ENCODE data around the gene NAA60. TPM values are rescaled to one million over a fixed set of nuclear protein-coding genes. Genes with fewer than 3 reads are reported as not detected.

The NAA60 gene
- total and polyA plus RNA-seq, 2 experiments from 2014 or later, result 32.4 to 36.5 TPM

DNA sequence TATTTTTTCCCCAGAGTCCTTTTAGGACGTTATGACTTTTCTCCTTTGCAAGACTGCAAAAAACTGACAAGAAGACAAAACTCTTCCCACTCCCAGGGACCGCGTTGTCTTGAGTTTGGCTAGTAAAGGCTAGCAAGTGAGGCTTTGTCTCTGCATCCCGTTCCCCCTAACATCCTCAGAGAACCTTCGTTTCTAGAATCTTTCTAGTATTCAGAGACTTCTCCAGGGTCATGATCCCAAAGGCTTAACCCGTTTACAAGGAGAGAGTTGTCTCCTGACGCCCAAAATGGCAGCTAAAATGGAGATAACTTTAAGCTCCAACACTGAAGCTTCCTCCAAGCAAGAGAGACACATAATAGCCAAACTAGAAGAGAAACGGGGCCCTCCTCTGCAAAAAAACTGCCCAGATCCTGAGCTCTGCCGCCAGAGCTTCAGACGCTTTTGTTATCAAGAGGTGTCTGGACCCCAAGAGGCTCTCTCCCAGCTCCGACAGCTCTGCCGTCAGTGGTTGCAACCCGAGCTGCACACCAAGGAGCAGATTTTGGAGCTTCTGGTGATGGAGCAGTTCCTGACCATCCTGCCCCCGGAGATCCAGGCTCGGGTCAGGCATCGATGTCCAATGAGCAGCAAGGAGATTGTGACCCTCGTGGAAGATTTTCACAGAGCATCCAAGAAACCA, 41.6 kb upstream of the NAA60 start:
- Histone ChIP-seq H3K9me2 (ENCODE audit: insufficient read depth) (peaks cover 4% of the 10 kb centered on the region; the same call in 1 of the 2 replicates), H3K4me1 (ENCODE audit: insufficient read depth) (no peaks in the 10 kb centered on the region; the same call in 1 of the 2 replicates), H3K27me3 (ENCODE audit: insufficient read depth) (no peaks in the 10 kb centered on the region), H3K4me3 (peak overlapping the region; percentile 89), H3K4me2 (peak overlapping the region; percentile 90), H3K27ac (ENCODE audit: low read depth) (no peak overlapping the region), H4K20me1 (replicated peaks; ENCODE audit: insufficient read depth) (no peaks in the 10 kb centered on the region; the same call in 1 of the 2 replicates), H3F3A (replicated peaks; ENCODE audit: low read depth) (peaks cover 4% of the 10 kb centered on the region; the same call in 1 of the 2 replicates), H3K36me3 (ENCODE audit: insufficient read depth) (peaks cover 23% of the 10 kb centered on the region), H3K79me2 (replicated peaks; ENCODE audit: insufficient read depth) (peaks cover 37% of the 10 kb centered on the region), H2AFZ (peak overlapping the region; percentile 96)
- ATAC-seq (peak; percentile 7), DNase-seq (ENCODE audit: low spot score) (peak; percentile 51)
- H3K4me1 Mint-ChIP-seq, result peaks cover 7% of the 10 kb centered on the region
- peak overlapping the region; percentile 78; the same call in 1 of the 2 replicates for H3K27ac Mint-ChIP-seq
- H3K9me3 Mint-ChIP-seq, result peaks cover 42% of the 10 kb centered on the region
- peak overlapping the region; percentile 98 for H3K4me3 Mint-ChIP-seq
- peaks cover 66% of the 10 kb centered on the region for H3K36me3 Mint-ChIP-seq (ENCODE audit: low read depth)
- peaks cover 10% of the 10 kb centered on the region for H3K27me3 Mint-ChIP-seq (ENCODE audit: insufficient read depth, low read depth, poor library complexity)
- TF ChIP-seq CREB1 (CRISPR knock-in tag; IDR thresholded peaks at IDR 0.05; ENCODE audit: low read depth) (no peak), EZH2phosphoT487 (IDR thresholded peaks at IDR 0.05; ENCODE audit: unreplicated experiment) (no peak), ZNF331 (CRISPR knock-in tag; IDR thresholded peaks at IDR 0.05; ENCODE audit: low read depth) (no peak), NANOG (IDR thresholded peaks at IDR 0.05; ENCODE audit: borderline replicate concordance) (no peak), EZH2 (IDR thresholded peaks at IDR 0.05; ENCODE audit: low read depth, unreplicated experiment) (no peak), POLR2AphosphoS5 (IDR thresholded peaks at IDR 0.05; ENCODE audit: low read depth) (no peak), CTCF (conservative IDR thresholded peaks at IDR 0.05; ENCODE audit: low read depth in 2 of 2) (no peak)
- TF ChIP-seq, protein P1, sequence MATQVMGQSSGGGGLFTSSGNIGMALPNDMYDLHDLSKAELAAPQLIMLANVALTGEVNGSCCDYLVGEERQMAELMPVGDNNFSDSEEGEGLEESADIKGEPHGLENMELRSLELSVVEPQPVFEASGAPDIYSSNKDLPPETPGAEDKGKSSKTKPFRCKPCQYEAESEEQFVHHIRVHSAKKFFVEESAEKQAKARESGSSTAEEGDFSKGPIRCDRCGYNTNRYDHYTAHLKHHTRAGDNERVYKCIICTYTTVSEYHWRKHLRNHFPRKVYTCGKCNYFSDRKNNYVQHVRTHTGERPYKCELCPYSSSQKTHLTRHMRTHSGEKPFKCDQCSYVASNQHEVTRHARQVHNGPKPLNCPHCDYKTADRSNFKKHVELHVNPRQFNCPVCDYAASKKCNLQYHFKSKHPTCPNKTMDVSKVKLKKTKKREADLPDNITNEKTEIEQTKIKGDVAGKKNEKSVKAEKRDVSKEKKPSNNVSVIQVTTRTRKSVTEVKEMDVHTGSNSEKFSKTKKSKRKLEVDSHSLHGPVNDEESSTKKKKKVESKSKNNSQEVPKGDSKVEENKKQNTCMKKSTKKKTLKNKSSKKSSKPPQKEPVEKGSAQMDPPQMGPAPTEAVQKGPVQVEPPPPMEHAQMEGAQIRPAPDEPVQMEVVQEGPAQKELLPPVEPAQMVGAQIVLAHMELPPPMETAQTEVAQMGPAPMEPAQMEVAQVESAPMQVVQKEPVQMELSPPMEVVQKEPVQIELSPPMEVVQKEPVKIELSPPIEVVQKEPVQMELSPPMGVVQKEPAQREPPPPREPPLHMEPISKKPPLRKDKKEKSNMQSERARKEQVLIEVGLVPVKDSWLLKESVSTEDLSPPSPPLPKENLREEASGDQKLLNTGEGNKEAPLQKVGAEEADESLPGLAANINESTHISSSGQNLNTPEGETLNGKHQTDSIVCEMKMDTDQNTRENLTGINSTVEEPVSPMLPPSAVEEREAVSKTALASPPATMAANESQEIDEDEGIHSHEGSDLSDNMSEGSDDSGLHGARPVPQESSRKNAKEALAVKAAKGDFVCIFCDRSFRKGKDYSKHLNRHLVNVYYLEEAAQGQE (IDR thresholded peaks at IDR 0.05; ENCODE audit: unreplicated experiment), result no peak
- TF ChIP-seq, protein P2, sequence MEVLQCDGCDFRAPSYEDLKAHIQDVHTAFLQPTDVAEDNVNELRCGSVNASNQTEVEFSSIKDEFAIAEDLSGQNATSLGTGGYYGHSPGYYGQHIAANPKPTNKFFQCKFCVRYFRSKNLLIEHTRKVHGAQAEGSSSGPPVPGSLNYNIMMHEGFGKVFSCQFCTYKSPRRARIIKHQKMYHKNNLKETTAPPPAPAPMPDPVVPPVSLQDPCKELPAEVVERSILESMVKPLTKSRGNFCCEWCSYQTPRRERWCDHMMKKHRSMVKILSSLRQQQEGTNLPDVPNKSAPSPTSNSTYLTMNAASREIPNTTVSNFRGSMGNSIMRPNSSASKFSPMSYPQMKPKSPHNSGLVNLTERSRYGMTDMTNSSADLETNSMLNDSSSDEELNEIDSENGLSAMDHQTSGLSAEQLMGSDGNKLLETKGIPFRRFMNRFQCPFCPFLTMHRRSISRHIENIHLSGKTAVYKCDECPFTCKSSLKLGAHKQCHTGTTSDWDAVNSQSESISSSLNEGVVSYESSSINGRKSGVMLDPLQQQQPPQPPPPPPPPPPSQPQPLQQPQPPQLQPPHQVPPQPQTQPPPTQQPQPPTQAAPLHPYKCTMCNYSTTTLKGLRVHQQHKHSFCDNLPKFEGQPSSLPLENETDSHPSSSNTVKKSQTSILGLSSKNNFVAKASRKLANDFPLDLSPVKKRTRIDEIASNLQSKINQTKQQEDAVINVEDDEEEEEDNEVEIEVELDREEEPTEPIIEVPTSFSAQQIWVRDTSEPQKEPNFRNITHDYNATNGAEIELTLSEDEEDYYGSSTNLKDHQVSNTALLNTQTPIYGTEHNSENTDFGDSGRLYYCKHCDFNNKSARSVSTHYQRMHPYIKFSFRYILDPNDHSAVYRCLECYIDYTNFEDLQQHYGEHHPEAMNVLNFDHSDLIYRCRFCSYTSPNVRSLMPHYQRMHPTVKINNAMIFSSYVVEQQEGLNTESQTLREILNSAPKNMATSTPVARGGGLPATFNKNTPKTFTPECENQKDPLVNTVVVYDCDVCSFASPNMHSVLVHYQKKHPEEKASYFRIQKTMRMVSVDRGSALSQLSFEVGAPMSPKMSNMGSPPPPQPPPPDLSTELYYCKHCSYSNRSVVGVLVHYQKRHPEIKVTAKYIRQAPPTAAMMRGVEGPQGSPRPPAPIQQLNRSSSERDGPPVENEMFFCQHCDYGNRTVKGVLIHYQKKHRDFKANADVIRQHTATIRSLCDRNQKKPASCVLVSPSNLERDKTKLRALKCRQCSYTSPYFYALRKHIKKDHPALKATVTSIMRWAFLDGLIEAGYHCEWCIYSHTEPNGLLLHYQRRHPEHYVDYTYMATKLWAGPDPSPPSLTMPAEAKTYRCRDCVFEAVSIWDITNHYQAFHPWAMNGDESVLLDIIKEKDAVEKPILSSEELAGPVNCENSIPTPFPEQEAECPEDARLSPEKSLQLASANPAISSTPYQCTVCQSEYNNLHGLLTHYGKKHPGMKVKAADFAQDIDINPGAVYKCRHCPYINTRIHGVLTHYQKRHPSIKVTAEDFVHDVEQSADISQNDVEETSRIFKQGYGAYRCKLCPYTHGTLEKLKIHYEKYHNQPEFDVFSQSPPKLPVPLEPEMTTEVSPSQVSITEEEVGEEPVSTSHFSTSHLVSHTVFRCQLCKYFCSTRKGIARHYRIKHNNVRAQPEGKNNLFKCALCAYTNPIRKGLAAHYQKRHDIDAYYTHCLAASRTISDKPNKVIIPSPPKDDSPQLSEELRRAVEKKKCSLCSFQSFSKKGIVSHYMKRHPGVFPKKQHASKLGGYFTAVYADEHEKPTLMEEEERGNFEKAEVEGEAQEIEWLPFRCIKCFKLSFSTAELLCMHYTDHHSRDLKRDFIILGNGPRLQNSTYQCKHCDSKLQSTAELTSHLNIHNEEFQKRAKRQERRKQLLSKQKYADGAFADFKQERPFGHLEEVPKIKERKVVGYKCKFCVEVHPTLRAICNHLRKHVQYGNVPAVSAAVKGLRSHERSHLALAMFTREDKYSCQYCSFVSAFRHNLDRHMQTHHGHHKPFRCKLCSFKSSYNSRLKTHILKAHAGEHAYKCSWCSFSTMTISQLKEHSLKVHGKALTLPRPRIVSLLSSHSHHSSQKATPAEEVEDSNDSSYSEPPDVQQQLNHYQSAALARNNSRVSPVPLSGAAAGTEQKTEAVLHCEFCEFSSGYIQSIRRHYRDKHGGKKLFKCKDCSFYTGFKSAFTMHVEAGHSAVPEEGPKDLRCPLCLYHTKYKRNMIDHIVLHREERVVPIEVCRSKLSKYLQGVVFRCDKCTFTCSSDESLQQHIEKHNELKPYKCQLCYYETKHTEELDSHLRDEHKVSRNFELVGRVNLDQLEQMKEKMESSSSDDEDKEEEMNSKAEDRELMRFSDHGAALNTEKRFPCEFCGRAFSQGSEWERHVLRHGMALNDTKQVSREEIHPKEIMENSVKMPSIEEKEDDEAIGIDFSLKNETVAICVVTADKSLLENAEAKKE (CRISPR knock-in tag; IDR thresholded peaks at IDR 0.05), result 0 out of 2 replicates have a peak, but pooled peaks have one; percentile 15

Measured in GM23338 (cell line).